Gastroesophageal sphincter (tissue), 3 donors: ENCODE results near the gene KCTD19.

Source experiments
- EP300 ChIP-seq: sonication (generic); formaldehyde crosslinking; IDR thresholded peaks from one replicate; pipeline ENCODE4 v1.6.1; 2017; ENCODE audit warnings: antibody characterized with exemption, mild to moderate bottlenecking
- POLR2A ChIP-seq, 2 donors: fragments of 450-650 bp; IDR thresholded peaks; one replicate each; pipeline ENCODE4 v1.6.1; 2017; ENCODE audit warnings: antibody characterized with exemption in 2 of 2, mild to moderate bottlenecking in 2 of 2, moderate library complexity in 1 of 2
- POLR2AphosphoS5 ChIP-seq: sonication (generic); formaldehyde crosslinking; IDR thresholded peaks from one replicate; pipeline ENCODE4 v1.6.1; 2017; ENCODE audit warnings: antibody characterized with exemption
- TF ChIP-seq, protein P1 (sequence below), 4 experiments: fragments of 200-600 bp in 2 of 4; fragments of 450-650 bp in 2 of 4; sonication (generic) in 1 of 4; IDR thresholded peaks; one replicate each; pipeline ENCODE4 v1.5.1; 2017 to 2019; ENCODE audit warnings: antibody characterized with exemption in 4 of 4, mild to moderate bottlenecking in 2 of 4, moderate library complexity in 2 of 4

DNA sequence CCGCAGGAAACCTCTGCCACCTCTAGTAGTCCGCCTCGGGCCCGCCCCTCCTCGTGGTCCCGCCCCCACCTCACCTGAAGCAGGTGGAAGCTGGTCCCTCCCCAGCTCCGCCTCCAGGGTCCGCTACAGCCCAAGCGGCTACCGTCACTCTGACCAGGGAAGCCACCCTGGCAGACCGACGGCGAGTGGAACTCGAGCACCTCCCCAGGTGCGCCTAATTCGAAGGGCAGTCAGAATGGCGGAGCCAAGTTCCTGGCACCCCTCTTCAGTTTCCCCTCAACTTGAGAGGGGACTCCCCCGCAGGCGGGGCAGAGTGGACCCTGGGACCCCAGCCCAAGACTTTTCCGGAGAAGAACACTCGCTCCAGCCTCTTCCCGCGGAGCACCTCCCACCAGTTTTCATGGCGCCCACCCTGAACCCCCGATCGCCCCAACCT is 79.8 kb downstream of the KCTD19 start:
- TF ChIP-seq, protein P1, sequence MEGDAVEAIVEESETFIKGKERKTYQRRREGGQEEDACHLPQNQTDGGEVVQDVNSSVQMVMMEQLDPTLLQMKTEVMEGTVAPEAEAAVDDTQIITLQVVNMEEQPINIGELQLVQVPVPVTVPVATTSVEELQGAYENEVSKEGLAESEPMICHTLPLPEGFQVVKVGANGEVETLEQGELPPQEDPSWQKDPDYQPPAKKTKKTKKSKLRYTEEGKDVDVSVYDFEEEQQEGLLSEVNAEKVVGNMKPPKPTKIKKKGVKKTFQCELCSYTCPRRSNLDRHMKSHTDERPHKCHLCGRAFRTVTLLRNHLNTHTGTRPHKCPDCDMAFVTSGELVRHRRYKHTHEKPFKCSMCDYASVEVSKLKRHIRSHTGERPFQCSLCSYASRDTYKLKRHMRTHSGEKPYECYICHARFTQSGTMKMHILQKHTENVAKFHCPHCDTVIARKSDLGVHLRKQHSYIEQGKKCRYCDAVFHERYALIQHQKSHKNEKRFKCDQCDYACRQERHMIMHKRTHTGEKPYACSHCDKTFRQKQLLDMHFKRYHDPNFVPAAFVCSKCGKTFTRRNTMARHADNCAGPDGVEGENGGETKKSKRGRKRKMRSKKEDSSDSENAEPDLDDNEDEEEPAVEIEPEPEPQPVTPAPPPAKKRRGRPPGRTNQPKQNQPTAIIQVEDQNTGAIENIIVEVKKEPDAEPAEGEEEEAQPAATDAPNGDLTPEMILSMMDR (IDR thresholded peaks at IDR 0.05) = no peak
- no peak for TF ChIP-seq EP300
- TF ChIP-seq POLR2A (IDR thresholded peaks at IDR 0.05) = no peak
- no peak for TF ChIP-seq POLR2AphosphoS5
